SK-N-MC (cell line): ENCODE results near the gene PIAS1.

Experiments
- EZH2 ChIP-seq: fragments of 200-600 bp; sonication (generic); IDR thresholded peaks from one replicate; pipeline ENCODE4 v1.6.1; 2017; ENCODE audit warnings: antibody characterized with exemption
- FOXP2 ChIP-seq: optimal IDR thresholded peaks from 2 replicates; pipeline ENCODE3; 2011; ENCODE audit warnings: mild to moderate bottlenecking, moderate library complexity; ENCODE audit not compliant: insufficient read depth; ENCODE audit errors: extremely low read length, control extremely low read depth
- POLR2AphosphoS5 ChIP-seq: IDR thresholded peaks from 2 replicates; pipeline ENCODE4 v1.6.1; 2012; ENCODE audit warnings: mild to moderate bottlenecking, low read depth, low read length, borderline replicate concordance

GRCh38 chr15:68149059-68149458 is 94.9 kb downstream of the PIAS1 start:
- TF ChIP-seq EZH2 (no peak), POLR2AphosphoS5 (no peak), FOXP2 (no peak)
